ENCODE results near the gene PRUNE2. TPM values are rescaled to one million over a fixed set of nuclear protein-coding genes. Genes with fewer than 3 reads are reported as not detected.

PRUNE2 gene
- total RNA-seq, 6 donors from 2014 or later: 5.6 to 20.4 (median 8.8) TPM

GRCh38 chr9:76592091-76592973 is 313.6 kb downstream of the PRUNE2 start:
- no peak overlapping the region for H3K27ac ChIP-seq
- no peak overlapping the region for H3K4me3 ChIP-seq
- no peaks in the 10 kb centered on the region for H3K4me1 ChIP-seq
- WGBS, 2 donors: 57 to 62% methylated on average over 6 of the region's 6 CpGs
- no peak for TF ChIP-seq POLR2A (IDR thresholded peaks at IDR 0.05)
- no peak for TF ChIP-seq CTCF (IDR thresholded peaks at IDR 0.05)
- TF ChIP-seq POLR2AphosphoS5 (IDR thresholded peaks at IDR 0.05): no peak
- no peak for TF ChIP-seq EP300 (IDR thresholded peaks at IDR 0.05)
- ATAC-seq (ENCODE audit: low FRiP score in 2 of 2) (no peak), DNase-seq (no peak)
- H3K9me3 ChIP-seq: no peaks in the 10 kb centered on the region
- H3K36me3 ChIP-seq: no peaks in the 10 kb centered on the region
- H3K27me3 ChIP-seq: no peaks in the 10 kb centered on the region

GRCh38 chr9:76591256-76591950 is 314.5 kb downstream of the PRUNE2 start:
- H3K9me3 ChIP-seq: no peaks in the 10 kb centered on the region
- no peak overlapping the region for H3K27ac ChIP-seq
- ATAC-seq (ENCODE audit: low FRiP score in 2 of 2) (no peak), DNase-seq (no peak)
- no peak for TF ChIP-seq POLR2A (IDR thresholded peaks at IDR 0.05)
- no peak for TF ChIP-seq POLR2AphosphoS5 (IDR thresholded peaks at IDR 0.05)
- no peak for TF ChIP-seq CTCF (IDR thresholded peaks at IDR 0.05)
- TF ChIP-seq EP300 (IDR thresholded peaks at IDR 0.05): no peak
- no peaks in the 10 kb centered on the region for H3K36me3 ChIP-seq
- WGBS, 2 donors: 70 to 74% methylated on average over 4 of the region's 4 CpGs
- no peaks in the 10 kb centered on the region for H3K27me3 ChIP-seq
- no peak overlapping the region for H3K4me3 ChIP-seq
- peaks cover 0 to 3% (median 0%) of the 10 kb centered on the region in 4 donors for H3K4me1 ChIP-seq

- H3K4me1 ChIP-seq: peaks cover 0 to 3% (median 0%) of the 10 kb centered on the region in 4 donors
- no peaks in the 10 kb centered on the region for H3K36me3 ChIP-seq
- DNase-seq: no peak
- H3K9me3 ChIP-seq: no peaks in the 10 kb centered on the region
- H3K27ac ChIP-seq: no peak overlapping the region
- ATAC-seq (ENCODE audit: low FRiP score in 2 of 2): no peak
- no peaks in the 10 kb centered on the region for H3K27me3 ChIP-seq
- no peak overlapping the region for H3K4me3 ChIP-seq
- no peak for TF ChIP-seq POLR2AphosphoS5 (IDR thresholded peaks at IDR 0.05)
- no peak for TF ChIP-seq POLR2A (IDR thresholded peaks at IDR 0.05)
- TF ChIP-seq EP300 (IDR thresholded peaks at IDR 0.05): no peak
- TF ChIP-seq CTCF (IDR thresholded peaks at IDR 0.05): no peak
These were observed 317.6 kb downstream of the PRUNE2 start for GRCh38 chr9:76588316-76588715.

GRCh38 chr9:76586390-76587314 is 319.3 kb downstream of the PRUNE2 start:
- DNase-seq (no peak), ATAC-seq (ENCODE audit: low FRiP score in 2 of 2) (no peak)
- no peak for TF ChIP-seq EP300 (IDR thresholded peaks at IDR 0.05)
- TF ChIP-seq POLR2A (IDR thresholded peaks at IDR 0.05): no peak
- no peak for TF ChIP-seq CTCF (IDR thresholded peaks at IDR 0.05)
- no peak for TF ChIP-seq POLR2AphosphoS5 (IDR thresholded peaks at IDR 0.05)
- no peaks in the 10 kb centered on the region for H3K27me3 ChIP-seq
- no peak overlapping the region for H3K27ac ChIP-seq
- 68 to 78% methylated on average over 5 to 6 of the region's 6 CpGs for WGBS, 2 donors
- H3K9me3 ChIP-seq: no peaks in the 10 kb centered on the region
- no peak overlapping the region for H3K4me3 ChIP-seq
- H3K36me3 ChIP-seq: no peaks in the 10 kb centered on the region
- H3K4me1 ChIP-seq: peaks cover 0 to 3% (median 0%) of the 10 kb centered on the region in 4 donors

Data from upper lobe of left lung (tissue), 6 donors.